Gastrocnemius medialis (tissue), 4 donors: ENCODE results near the gene SFSWAP.

Experiments
- POLR2A ChIP-seq, 2 donors: fragments of 450-650 bp; IDR thresholded peaks; one replicate each; pipeline ENCODE4 v1.6.1; 2017; ENCODE audit warnings: antibody characterized with exemption in 2 of 2, mild to moderate bottlenecking in 2 of 2, moderate library complexity in 2 of 2
- TF ChIP-seq, protein P1 (sequence below), 5 experiments: fragments of 450-650 bp in 3 of 5; fragments of 200-600 bp in 2 of 5; sonication (generic) in 2 of 5; IDR thresholded peaks in 4 of 5; conservative IDR thresholded peaks in 1 of 5; 1 replicate in 4 of 5; 2 replicates in 1 of 5; pipeline ENCODE4 v1.5.1; 2016 to 2019; ENCODE audit warnings: antibody characterized with exemption in 5 of 5, mild to moderate bottlenecking in 3 of 5, moderate library complexity in 3 of 5

- no peak for TF ChIP-seq POLR2A (IDR thresholded peaks at IDR 0.05)
- TF ChIP-seq, protein P1, sequence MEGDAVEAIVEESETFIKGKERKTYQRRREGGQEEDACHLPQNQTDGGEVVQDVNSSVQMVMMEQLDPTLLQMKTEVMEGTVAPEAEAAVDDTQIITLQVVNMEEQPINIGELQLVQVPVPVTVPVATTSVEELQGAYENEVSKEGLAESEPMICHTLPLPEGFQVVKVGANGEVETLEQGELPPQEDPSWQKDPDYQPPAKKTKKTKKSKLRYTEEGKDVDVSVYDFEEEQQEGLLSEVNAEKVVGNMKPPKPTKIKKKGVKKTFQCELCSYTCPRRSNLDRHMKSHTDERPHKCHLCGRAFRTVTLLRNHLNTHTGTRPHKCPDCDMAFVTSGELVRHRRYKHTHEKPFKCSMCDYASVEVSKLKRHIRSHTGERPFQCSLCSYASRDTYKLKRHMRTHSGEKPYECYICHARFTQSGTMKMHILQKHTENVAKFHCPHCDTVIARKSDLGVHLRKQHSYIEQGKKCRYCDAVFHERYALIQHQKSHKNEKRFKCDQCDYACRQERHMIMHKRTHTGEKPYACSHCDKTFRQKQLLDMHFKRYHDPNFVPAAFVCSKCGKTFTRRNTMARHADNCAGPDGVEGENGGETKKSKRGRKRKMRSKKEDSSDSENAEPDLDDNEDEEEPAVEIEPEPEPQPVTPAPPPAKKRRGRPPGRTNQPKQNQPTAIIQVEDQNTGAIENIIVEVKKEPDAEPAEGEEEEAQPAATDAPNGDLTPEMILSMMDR (IDR thresholded peaks at IDR 0.05 in 4 of 5, conservative IDR thresholded peaks at IDR 0.05 in 1 of 5): no peak
These were observed 39.6 kb upstream of the SFSWAP start for GRCh38 chr12:131671276-131671675.
